GM12874 (cell line): ENCODE results near the gene DUSP7.
A peak's percentile ranks its signal among the peaks of the same experiment; 100 is the strongest.

Experiments used
- TF ChIP-seq, protein P1 (sequence below): IDR thresholded peaks from 2 replicates; pipeline ENCODE4 v1.5.1; 2011; ENCODE audit warnings: low read depth, mild to moderate bottlenecking, control low read depth, low read length, moderate library complexity; ENCODE audit not compliant: insufficient read depth

Gene DUSP7

DNA sequence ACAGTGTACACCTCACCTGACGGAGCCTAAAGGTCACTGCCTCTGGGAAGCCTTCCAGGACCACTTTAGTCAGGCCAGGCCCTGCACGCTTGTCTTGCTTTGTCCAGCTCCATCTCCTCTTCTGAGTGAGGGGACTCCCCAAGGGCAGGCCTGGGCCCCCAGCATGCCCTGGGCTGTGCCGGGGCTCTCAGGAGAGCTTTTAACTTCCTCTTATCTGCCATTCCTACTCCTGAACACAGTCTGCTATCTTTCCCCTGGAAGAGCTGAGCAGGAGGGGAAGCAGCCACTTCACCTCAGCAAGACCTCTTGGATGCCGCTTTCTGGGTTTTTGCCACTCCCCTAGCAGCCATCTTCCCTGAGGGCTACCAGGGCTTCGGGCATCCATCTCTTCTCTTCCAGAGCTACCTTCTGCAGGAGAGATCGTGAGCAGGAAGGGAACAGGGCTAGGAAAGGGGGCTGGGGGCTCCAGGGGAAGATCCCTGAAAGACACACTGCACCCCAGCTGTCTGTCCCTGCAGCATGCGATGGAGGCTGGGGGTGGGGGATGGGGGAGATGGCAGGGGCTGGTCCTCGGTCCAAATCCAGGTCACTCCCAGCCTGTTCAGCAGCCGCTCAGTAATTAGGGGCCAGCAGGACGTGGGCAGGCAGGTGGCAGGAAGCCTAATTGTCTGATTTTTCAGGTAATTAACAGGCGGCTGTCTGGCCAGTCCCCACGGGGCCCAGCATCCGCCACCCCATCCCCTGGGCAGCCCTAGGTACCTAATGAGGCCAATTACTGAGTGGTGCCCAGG lies 40.7 kb downstream of the DUSP7 start:
- TF ChIP-seq, protein P1, sequence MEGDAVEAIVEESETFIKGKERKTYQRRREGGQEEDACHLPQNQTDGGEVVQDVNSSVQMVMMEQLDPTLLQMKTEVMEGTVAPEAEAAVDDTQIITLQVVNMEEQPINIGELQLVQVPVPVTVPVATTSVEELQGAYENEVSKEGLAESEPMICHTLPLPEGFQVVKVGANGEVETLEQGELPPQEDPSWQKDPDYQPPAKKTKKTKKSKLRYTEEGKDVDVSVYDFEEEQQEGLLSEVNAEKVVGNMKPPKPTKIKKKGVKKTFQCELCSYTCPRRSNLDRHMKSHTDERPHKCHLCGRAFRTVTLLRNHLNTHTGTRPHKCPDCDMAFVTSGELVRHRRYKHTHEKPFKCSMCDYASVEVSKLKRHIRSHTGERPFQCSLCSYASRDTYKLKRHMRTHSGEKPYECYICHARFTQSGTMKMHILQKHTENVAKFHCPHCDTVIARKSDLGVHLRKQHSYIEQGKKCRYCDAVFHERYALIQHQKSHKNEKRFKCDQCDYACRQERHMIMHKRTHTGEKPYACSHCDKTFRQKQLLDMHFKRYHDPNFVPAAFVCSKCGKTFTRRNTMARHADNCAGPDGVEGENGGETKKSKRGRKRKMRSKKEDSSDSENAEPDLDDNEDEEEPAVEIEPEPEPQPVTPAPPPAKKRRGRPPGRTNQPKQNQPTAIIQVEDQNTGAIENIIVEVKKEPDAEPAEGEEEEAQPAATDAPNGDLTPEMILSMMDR, result no peak

DNA sequence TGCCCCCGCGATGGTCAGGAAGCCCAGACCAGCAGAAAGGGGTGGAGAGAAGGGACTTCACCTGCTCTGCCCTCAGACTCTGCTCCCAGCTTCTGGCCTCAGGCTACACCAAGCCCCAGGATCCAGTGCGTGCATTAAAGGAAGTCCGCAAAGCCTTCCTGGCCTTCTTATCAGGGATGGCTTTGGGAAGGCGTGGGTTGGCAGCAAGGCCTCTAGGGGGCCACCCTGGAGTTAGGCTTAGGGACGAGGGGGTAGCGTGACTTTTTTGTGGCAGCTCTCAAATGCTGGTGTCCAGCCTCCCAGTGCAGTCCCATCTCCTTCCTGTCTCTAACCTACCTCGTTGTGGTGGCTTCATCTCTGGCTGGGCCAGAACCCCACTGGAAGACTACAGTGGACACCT lies 41.8 kb downstream of the DUSP7 start:
- TF ChIP-seq, protein P1, result peak; percentile 22; the same call in 1 of the 2 replicates

GRCh38 chr3:52013802-52014598 lies 42.4 kb downstream of the DUSP7 start:
- TF ChIP-seq, protein P1, result no peak

- TF ChIP-seq, protein P1, result no peak
Observed at GRCh38 chr3:52012699-52013098, 43.7 kb downstream of the DUSP7 start.

GRCh38 chr3:52010431-52010830 lies 45.9 kb downstream of the DUSP7 start:
- TF ChIP-seq, protein P1, result no peak

- TF ChIP-seq, protein P1, result no peak
Observed at GRCh38 chr3:52007291-52007690, 49.1 kb downstream of the DUSP7 start.

- TF ChIP-seq, protein P1, result no peak
Observed at GRCh38 chr3:52006820-52007133, 49.6 kb downstream of the DUSP7 start.
